HCT116 (cell line): ENCODE measurements around the gene OPCML.

Experiments
- CTCF ChIP-seq, 3 experiments: fragments of 200-600 bp in 1 of 3; sonication (generic) in 1 of 3; IDR thresholded peaks in 2 of 3; conservative IDR thresholded peaks in 1 of 3; 2 replicates each; pipeline ENCODE4 v1.5.1; 2012 to 2017; ENCODE audit warnings: low read depth in 2 of 3, low read length in 2 of 3, antibody characterized with exemption in 1 of 3, borderline replicate concordance in 1 of 3, control low read depth in 1 of 3, mild to moderate bottlenecking in 1 of 3, mixed read lengths in 1 of 3, mixed run types in 1 of 3, moderate library complexity in 1 of 3; ENCODE audit not compliant: insufficient read depth in 1 of 3
- POLR2A ChIP-seq: IDR thresholded peaks from 2 replicates; pipeline ENCODE4 v1.7.0; 2011; ENCODE audit warnings: borderline replicate concordance; ENCODE audit not compliant: insufficient read depth, insufficient read length; ENCODE audit errors: extremely low read depth
- POLR2AphosphoS5 ChIP-seq: IDR thresholded peaks from 2 replicates; pipeline ENCODE4 v1.6.1; 2011; ENCODE audit warnings: mild to moderate bottlenecking, low read depth, low read length, moderate library complexity
- SIN3A ChIP-seq: IDR thresholded peaks from 2 replicates; pipeline ENCODE4 v1.6.1; 2012; ENCODE audit warnings: low read depth
- YY1 ChIP-seq: IDR thresholded peaks from 2 replicates; pipeline ENCODE4 v1.6.1; 2011; ENCODE audit warnings: low read length, low read depth, moderate library complexity, mild to moderate bottlenecking; ENCODE audit not compliant: insufficient replicate concordance; ENCODE audit errors: extremely low read depth
- ZFX ChIP-seq: fragments of 450-650 bp; IDR thresholded peaks from 2 replicates; pipeline ENCODE4 v1.6.1; 2017
- ZNF274 ChIP-seq: fragments of 200-500 bp; sonication (Bioruptor generic); IDR thresholded peaks from 2 replicates; pipeline ENCODE4 v1.6.1; 2014; ENCODE audit warnings: mild to moderate bottlenecking, low read depth, low read length, inconsistent platforms

GRCh38 chr11:133563505-133564025, 31.3 kb upstream of the OPCML start:
- TF ChIP-seq CTCF (IDR thresholded peaks at IDR 0.05 in 2 of 3, conservative IDR thresholded peaks at IDR 0.05 in 1 of 3; ENCODE audit: borderline replicate concordance in 1 of 3, insufficient read depth in 1 of 3, low read depth in 2 of 3, low read length in 2 of 3) (no peak), ZNF274 (no peak), SIN3A (no peak), ZFX (no peak), POLR2A (no peak), YY1 (no peak), POLR2AphosphoS5 (no peak)
